Middle frontal gyrus (tissue), 1 donor: ENCODE data around the gene SKAP1.
"Not testable (repeated sequence)": the region's sequence is repeated elsewhere in the genome, so short reads cannot be mapped to it uniquely, and the experiment has no call there.

ENCODE experiments used
- DNase-seq: peaks from one replicate; pipeline ENCODE4 v3.0.0-alpha.2; 2015; ENCODE audit warnings: low spot score; ENCODE audit errors: extremely low spot score

The SKAP1 gene

DNA sequence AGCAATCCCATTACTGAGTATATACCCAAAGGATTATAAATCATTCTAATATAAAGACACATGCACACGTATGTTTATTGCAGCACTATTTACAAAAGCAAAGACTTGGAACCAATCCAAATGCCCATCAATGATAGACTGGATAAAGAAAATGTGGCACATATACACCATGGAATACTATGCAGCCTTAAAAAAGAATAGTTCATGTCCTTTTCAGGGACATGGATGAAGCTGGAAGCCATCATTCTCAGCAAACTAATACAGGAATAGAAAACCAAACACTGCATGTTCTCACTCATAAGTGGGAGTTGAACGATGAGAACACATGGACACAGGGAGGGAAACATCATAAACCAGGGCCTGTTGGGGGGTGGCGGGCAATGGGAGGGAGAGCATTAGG is 19.3 kb upstream of the SKAP1 start:
- DNase-seq = not testable (repeated sequence)

DNA sequence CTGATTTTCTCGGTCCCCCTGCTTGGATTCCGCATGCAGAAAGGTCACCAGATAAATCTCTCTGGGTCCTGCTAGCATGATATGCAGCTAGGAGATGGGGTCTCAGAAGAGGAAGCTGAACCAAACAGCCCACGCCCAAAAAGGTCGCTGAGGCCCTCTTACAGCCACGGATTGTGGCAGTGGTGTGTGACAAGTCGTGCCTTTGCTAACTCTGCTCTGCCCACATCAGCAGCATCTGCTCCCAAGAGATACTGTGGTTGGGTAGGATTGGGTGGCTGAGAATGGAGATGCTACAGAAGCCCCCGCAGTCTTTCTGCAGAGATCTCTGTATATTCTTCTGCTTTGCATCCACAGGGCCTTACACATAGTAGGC is 15.2 kb upstream of the SKAP1 start:
- DNase-seq = no peak

- DNase-seq = no peak
Observed at GRCh38 chr17:48444516-48445247, 14.7 kb upstream of the SKAP1 start.

- DNase-seq = no peak
Observed at GRCh38 chr17:48443712-48444111, 13.7 kb upstream of the SKAP1 start.

DNA sequence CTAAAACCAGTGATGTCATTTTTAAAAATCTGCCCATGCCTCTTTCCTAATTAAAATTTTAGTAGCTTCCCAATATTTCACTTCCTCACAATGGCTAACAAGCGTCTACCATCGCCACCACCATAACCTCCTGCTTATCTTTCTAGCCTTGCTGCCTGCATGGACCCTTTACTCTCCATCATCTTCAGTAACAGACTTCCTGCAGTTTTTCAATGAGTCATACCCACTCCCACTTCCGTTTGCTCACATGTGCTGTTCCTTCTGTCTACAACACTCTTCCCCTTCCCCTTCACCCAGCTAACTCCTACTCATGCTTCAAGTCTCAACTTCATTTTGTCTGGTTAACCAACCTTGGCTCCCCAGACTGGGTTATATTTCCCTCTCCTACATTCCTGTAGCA is 12.8 kb upstream of the SKAP1 start:
- no peak for DNase-seq

DNA sequence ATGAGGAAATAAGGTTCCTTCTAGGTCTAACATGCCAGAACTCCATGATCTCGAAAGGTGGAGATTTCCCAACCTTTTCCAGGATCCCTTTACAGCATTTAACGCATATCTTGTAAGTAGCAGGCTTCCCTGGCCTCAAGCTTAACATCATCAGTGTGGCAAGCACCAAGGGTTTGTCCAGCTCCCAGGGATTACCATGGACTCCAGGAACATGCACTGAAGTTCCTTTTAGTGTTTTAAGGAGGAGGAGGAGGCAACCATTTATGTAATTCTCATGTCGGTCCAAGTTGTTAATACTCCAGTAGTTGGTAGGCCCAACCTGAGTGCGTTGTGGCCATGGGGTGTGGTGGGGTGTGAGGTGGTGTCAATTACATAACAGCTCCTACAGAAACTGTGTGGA is 11.8 kb upstream of the SKAP1 start:
- no peak for DNase-seq

- DNase-seq = no peak
Observed at GRCh38 chr17:48441231-48441711, 11.3 kb upstream of the SKAP1 start.

DNA sequence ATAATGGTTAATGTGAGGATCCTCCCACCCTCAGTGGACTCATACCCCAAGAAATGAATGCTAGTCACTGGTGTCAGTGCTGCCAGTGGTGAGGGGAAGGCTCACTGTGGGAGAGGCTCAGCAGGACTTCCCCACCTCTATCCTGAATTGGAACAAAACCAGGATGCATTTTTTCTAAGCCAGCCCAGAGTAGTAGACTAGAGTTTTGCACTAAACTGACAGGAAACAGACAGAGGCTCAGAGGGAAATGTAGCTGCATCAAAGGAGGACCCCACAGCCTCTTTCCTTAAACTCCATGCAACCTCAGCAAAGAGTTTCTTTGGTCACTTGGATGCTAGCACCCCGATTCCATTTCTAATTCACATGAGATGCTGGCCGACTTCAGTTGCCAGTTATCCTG is 10.7 kb upstream of the SKAP1 start:
- no peak for DNase-seq

DNA sequence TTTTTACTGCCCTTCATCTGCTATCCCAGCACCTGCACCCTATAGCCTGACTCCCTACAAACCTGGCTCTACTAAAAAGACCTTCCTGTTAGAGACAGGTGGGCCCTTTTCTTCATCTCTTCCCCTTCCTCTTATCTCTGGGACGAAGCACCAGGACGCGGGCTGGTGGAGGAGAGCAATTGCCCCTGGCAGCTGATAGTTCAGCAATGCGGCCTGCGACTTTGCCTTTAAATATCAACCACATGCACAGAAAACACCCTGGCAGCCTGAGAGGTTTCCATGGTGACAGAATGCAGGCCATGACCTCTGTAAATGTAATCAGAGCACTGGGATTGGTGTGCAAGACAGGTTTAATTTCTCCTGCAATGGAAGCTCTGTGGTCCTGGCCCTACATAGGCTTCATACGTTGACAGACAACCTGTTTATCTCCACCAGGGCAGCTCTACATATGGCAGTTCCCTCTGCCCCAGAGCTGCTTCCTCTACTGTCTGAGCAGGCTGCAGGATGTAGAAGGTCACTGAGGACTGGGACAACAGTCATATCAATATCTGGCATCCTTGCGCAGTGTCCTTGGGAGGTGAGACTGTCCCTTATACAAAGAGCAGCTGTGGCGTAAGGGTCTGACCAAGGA is 10.0 kb upstream of the SKAP1 start:
- no peak for DNase-seq

- no peak for DNase-seq
Observed at GRCh38 chr17:48439110-48439850, 9.3 kb upstream of the SKAP1 start.

DNA sequence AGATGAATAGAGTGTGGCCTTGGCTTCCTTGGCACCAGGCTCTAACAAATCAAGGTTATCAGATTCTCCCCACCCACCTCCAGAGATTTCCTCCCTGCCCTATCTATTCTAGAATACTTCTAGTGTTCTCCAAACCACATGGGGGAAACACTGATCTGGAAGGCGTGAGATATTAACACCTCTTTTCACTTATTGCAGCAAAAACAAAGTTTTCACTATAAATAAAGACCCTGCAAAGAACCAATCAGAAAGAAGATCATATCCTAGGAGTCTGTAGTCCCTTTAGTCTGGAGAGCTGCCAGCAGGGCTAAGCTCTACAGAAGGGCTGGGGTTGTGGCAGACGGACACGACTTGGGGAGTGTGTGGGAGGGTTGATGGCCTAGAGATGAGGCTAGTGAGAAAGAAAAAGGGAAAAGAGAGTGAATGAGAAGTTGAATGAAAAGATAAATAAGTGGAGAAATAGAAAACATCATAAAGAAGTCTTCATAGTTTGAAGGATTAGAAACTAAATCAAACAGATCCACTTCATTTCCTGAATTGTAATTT is 8.6 kb upstream of the SKAP1 start:
- DNase-seq = no peak

- DNase-seq = no peak
Observed at GRCh38 chr17:48433896-48434295, 3.9 kb upstream of the SKAP1 start.

- DNase-seq = no peak
Observed at GRCh38 chr17:48432820-48433775, 3.1 kb upstream of the SKAP1 start.

DNA sequence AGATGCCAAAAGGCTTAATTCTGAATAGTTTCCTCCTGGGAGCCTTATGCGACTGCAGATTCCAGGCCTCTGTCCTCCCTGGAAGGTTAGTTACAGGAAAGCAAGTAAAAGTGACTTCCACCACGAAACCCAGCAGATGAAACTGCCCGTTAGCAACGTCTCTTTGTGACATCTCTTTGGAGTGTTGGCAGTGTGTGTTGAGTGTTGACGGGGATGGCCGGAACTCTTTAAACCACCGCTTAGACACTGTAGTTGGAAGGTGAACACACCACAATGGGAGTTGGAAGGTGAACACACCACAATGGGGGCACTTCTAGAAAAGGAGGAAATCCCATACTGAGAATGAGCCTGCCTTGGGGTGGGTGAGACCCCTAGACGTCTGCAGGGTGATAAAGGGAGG is 858 bp downstream of the SKAP1 start:
- DNase-seq = no peak

DNA sequence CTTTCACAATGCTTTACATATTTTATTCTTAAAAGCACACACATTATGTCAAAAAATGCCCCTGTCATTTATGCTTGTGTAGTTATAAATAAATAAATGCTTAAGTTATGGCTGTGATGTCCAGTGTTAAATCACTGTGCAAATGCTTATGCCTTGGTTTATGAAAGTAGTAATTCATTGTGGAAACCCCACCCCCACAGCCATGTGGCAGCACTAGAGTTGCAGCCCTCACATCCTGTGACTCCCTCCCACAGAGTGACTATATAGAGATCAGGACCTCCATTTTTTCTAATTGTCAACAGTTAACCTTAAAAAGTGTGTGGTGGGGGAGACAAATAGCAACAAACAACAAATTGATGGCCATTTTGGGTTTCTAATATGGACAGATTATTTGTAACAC is 2.4 kb downstream of the SKAP1 start:
- DNase-seq = no peak

GRCh38 chr17:48426761-48427500 is 3.1 kb downstream of the SKAP1 start:
- no peak for DNase-seq

GRCh38 chr17:48426019-48426665 is 3.9 kb downstream of the SKAP1 start:
- no peak for DNase-seq

DNA sequence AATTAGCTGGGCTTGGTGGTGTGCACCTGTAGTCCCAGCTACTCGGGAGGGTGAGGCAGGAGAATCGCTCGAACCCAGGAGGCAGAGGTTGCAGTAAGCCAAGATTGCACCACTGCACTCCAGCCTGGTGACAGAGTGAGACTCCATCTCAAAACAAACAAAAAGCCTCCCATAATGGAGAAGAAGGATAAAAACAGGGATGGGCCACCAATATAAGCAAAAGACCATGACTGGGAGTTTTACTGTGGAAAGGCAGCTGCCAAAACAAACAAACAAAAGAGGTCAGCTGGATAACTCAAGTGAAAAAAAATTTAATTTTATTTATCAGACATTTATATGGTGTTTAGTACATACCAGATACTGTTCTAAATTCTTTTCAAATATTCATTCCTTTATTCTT is 8.0 kb downstream of the SKAP1 start:
- DNase-seq = not testable (repeated sequence)

GRCh38 chr17:48420823-48421222 is 9.2 kb downstream of the SKAP1 start:
- DNase-seq = no peak

DNA sequence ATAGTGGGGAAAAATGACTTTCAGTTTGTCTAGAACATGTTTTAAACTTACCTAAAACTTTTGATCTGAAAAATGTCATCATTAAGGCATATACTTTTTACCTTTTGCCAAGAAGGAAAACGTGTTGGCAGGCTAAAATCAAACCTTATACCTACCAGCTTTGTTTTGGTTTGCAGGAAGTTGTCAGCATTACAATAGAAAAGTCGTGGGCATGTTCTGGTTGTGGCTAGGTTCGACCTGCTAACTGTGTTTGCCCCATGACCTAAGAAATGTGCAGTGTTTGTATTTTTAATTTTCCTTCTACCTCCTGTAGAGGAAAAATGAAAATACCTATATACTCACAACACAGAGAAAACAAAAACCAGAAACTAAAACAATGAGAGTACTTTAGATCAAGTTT is 13.0 kb downstream of the SKAP1 start:
- no peak for DNase-seq
